Measurements from ENCODE around the gene KLHL14. TPM values are rescaled to one million over a fixed set of nuclear protein-coding genes. Genes with fewer than 3 reads are reported as not detected.
"Not testable (repeated sequence)": the region's sequence is repeated elsewhere in the genome, so short reads cannot be mapped to it uniquely, and the experiment has no call there.

Gene KLHL14
- total RNA-seq, 1 donor from 2014 or later = 1.6 TPM

DNA sequence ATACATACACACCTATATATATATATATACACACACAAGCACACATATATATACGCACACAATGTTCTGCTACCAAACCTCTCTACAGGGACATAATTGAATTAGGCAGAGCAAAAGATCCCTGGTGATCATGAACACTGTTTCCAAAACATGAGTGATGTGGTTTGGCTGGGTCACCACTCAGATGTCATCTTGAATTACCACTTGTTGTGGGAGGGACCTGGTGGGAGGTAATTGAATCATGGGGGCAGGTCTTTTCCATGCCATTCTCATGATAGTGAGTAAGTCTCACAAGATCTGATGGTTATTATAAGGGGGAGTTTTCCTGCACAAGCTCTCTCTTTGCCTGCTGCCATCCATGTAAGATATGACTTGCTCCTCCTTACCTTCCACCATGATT is 135.2 kb downstream of the KLHL14 start:
- DNase-seq (ENCODE audit: low read depth in 2 of 2) = not testable (repeated sequence)

DNA sequence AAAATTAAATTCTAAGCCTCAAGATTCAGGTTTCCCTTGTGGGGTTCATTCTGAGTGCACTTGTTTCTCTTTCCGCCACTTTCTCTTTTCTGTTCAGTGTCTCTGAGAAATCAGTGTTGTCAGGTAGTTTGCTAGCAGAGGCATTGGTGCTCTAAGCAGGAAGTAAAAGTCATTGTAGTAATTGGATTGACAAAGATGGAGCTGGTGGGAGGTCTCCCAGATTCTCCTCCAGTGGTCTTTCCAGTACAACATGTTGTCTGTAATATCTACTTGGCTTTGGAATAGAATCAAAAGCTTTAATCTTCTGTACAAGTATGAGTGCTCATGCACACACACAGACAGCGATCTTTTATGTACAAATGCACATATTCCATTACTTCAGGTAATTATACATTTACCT is 135.6 kb downstream of the KLHL14 start:
- no peak for DNase-seq (ENCODE audit: low read depth in 2 of 2)

DNA sequence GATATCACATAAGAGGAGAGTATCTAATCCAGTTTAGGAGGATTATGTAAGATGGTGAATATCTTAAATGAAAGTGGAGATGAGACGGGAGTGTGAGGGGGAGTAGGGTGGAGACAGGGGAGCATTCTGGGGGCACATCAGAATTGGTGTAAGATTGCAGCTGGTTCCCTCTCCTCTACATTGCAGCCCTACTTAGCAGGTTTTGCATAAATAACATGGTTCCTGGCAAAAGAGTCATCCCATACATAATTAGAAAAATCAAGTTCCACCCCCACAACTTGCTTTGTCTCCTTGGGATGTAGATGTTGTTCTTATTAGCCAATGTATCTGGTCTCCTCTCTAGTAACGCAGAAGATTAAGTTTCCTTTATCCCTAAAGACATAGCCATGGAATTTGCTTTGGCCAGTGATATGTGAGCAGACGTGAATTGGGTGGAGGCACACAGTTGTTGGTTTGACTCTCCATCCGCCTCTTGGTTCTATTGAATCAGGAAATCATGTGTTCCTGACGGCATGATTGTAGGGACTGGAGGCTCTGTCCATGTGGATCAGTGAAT is 137.9 kb downstream of the KLHL14 start:
- no peak for DNase-seq (ENCODE audit: low read depth in 2 of 2)

DNA sequence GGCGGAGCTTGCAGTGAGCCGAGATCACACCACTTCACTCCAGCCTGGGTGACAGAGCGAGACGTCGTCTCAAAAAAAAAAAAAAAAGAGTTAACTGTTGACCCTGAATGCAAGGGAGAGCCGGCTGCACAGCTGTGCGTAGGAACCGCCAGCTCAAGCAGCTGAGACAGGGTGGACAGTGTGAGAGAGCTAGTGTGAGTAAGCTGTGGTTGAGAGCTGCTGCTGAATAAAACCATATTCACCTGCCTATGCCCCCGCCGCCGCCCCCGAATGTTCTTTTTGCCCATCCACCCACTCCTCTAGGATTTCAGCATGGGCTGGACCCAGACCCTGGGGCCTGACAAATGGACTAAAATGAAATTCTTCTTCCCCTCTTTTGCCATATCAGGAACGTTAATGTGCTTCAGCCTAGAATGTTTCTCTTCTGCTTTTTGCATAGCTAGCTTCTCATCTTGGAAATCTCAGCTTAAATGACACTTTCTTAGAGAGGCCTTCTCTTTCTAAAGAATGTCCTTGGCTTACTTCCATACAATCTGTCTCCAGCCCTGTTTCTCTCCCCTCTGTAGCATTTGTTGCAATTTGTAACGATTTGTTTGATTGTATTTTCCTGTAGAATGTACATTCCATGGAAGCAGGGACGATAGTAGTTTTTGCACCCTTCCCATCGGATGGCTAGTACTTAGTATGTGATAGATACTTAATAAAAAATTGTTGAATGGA is 142.7 kb downstream of the KLHL14 start:
- DNase-seq (ENCODE audit: low read depth in 2 of 2) = no peak

DNA sequence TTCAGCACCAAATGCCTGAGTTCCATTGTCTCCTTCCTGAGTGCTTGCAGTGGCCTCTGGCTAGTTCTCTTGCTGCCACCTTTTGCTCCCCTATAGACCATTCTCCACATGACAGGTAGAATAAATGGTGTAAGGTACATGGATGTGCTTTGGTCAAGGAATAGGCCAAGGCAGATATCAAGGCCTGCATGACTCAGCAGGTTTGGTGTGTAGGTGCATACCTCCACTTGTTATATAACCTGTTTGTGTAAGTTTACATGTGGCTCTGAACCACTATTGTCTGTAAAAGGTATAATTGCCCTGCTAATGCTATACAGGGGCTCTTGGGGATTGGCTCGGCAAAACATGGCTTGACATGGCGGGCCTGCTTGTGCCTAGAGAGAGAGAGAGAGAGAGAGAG is 143.5 kb downstream of the KLHL14 start:
- DNase-seq (ENCODE audit: low read depth in 2 of 2) = no peak

DNA sequence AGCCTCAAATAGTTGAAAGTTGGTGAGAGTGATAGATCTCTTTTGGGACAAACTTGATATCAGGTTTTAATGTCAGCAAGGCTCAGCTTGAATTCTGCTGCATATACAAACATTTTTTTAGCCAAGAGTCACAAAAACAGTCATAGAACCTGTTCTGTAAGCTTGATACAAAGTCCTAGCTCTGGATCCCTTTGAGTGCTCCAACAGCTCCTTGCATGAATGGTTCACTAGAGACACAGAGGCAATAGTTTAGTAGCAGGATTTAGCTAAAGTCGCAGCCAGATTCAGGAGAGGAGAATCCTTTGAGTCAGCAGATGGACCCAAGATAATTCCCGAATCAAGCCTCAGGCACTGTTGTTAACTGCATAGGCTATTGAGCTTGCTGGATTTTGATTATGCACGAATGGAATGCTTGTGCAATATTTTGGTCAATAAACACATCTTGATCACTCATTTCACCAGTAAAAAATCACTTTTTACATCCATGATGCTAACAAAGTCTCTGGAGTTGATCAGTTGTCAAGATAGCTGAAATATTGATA is 148.6 kb downstream of the KLHL14 start:
- no peak for DNase-seq (ENCODE audit: low read depth in 2 of 2)

DNA sequence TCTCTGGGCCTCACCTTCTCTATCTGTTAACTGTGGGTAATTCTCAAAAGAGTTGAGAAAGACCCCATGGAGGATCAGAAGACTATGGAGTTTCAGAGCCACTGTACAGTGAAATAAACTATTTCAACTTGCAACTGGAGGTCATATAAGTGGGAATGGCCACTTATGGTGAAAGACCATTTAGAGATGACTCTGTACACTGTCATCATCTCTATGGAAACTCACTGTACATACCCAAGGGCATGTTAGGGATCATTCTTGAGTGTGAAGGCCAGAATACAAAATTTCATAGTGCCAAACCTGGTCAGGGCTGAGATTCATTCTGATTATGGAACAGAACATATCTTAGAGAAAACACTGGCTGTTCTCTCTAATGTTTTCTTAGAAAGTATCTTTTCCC is 149.3 kb downstream of the KLHL14 start:
- no peak for DNase-seq (ENCODE audit: low read depth in 2 of 2)

Measured in lung microvascular endothelial cell (primary cell).